ENCODE measurements around the gene PLG. TPM values are rescaled to one million over a fixed set of nuclear protein-coding genes. Genes with fewer than 3 reads are reported as not detected.
"Not testable (repeated sequence)": the region's sequence is repeated elsewhere in the genome, so short reads cannot be mapped to it uniquely, and the experiment has no call there.

PLG gene
- total RNA-seq, 1 donor from 2014 or later: not detected

DNA sequence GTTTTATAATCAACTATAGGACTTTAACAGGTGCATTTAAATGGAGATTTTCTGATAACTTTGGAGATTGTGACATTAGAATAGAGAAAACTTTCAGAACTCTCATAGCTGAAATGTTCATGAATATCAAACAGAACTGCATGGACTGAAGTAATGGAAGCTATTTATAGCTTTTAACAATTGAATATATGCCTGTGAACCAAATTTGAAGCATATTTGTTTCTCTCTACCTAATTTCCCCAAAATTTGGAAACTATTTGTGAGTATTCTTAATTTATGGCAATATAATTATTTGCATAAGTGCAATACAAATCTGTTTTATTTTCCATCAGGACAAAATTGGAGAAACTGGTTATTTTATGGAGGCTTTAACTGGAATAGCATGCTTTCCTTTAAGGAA is 96.6 kb downstream of the PLG start:
- H3K27ac ChIP-seq: no peak overlapping the region
- DNase-seq (ENCODE audit: extremely low spot score in 2 of 2): no peak
- no peaks in the 10 kb centered on the region for H3K27me3 ChIP-seq
- H3K4me1 ChIP-seq: no peaks in the 10 kb centered on the region
- TF ChIP-seq POLR2AphosphoS5 (IDR thresholded peaks at IDR 0.05; ENCODE audit: insufficient read depth in 1 of 2, low read depth in 1 of 2) (no peak), POLR2A (IDR thresholded peaks at IDR 0.05) (no peak)
- TF ChIP-seq, protein P1, sequence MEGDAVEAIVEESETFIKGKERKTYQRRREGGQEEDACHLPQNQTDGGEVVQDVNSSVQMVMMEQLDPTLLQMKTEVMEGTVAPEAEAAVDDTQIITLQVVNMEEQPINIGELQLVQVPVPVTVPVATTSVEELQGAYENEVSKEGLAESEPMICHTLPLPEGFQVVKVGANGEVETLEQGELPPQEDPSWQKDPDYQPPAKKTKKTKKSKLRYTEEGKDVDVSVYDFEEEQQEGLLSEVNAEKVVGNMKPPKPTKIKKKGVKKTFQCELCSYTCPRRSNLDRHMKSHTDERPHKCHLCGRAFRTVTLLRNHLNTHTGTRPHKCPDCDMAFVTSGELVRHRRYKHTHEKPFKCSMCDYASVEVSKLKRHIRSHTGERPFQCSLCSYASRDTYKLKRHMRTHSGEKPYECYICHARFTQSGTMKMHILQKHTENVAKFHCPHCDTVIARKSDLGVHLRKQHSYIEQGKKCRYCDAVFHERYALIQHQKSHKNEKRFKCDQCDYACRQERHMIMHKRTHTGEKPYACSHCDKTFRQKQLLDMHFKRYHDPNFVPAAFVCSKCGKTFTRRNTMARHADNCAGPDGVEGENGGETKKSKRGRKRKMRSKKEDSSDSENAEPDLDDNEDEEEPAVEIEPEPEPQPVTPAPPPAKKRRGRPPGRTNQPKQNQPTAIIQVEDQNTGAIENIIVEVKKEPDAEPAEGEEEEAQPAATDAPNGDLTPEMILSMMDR (IDR thresholded peaks at IDR 0.05): no peak
- no peak overlapping the region for H3K4me3 ChIP-seq
- intact Hi-C loops (cut with DNase I): no loop called here
- H3K36me3 ChIP-seq: no peaks in the 10 kb centered on the region
- no peaks in the 10 kb centered on the region for H3K9me3 ChIP-seq

DNA sequence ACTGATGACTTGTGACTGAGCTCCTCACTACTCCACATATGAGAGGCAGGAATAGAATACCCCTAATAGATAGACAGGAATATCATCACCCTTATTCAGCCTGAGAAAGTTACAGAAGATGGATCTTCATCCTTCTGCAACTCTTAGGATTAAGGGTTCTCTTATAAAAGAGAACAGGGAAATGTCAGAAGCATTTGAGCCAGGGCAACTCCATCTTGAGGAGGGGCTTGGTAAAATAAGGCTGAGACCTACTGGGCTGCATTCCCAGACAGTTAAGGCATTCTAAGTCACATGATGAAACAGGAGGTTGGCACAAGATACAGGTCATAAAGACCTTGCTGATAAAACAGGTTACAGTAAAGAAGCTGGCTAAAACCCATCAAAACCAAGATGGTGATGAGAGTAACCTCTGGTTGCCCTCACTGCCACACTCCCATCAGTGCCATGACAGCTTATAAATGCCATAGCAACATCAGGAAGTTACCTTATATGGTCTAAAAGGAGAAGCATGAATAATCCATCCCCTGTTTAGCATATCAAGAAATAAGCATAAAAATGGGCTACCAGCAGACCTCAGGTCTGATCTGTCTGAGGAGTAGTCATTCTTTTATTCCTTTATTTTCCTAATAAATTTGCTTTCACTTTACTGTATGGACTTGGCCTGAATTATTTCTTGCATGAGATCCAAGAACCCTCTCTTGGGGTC is 97.9 kb downstream of the PLG start:
- TF ChIP-seq POLR2A (IDR thresholded peaks at IDR 0.05) (no peak), POLR2AphosphoS5 (IDR thresholded peaks at IDR 0.05; ENCODE audit: insufficient read depth in 1 of 2, low read depth in 1 of 2) (no peak)
- no peaks in the 10 kb centered on the region for H3K4me1 ChIP-seq
- no peaks in the 10 kb centered on the region for H3K9me3 ChIP-seq
- no peak overlapping the region for H3K4me3 ChIP-seq
- H3K27ac ChIP-seq: no peak overlapping the region
- no peak for DNase-seq (ENCODE audit: extremely low spot score in 2 of 2)
- intact Hi-C loops (cut with DNase I): no loop called here
- no peaks in the 10 kb centered on the region for H3K36me3 ChIP-seq
- H3K27me3 ChIP-seq: no peaks in the 10 kb centered on the region

DNA sequence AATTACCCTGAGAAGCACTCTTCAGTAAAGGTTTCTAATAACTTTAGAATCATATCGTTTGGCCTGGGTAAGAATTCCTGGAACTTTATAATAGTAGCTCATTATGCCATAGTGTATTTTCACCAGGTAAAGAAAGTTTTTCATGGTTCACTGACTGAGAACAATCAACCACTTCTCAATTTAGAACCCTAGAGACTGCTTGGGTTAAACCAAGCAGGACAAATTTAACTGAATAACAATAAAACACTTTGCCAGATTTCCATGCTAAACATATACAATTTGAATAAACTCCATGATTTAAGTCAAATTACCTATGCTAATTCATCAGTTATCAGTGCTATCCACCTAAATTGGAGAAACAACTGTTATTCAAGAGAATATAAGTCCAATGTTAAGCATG is 99.4 kb downstream of the PLG start:
- H3K27me3 ChIP-seq: no peaks in the 10 kb centered on the region

DNA sequence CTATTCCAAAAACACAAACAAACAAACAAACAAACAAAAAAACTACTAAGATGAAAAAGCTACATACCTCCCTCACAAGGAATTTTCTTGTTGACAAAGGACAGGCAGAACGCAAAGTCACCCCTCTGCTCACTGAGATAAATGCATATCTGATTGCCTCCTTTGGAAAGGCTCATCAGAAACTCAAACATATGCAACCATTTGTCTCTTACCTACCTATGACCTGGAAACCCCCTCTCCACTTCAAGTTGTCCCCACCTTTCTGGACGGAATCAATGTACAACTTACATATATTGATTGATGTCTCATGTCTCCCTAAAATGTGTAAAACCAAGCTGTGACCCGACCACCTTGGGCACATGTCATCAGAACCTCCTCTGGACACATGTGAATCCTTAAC is 100.0 kb downstream of the PLG start:
- not testable (repeated sequence) for H3K36me3 ChIP-seq

More for the DNA sequence above, 99.4 kb downstream of the PLG start:
- Histone ChIP-seq H3K9me3 (no peaks in the 10 kb centered on the region), H3K4me1 (no peaks in the 10 kb centered on the region), H3K36me3 (no peaks in the 10 kb centered on the region), H3K4me3 (no peak overlapping the region), H3K27ac (no peak overlapping the region)
- intact Hi-C loops (cut with DNase I): no loop called here
- TF ChIP-seq POLR2A (IDR thresholded peaks at IDR 0.05) (no peak), POLR2AphosphoS5 (IDR thresholded peaks at IDR 0.05; ENCODE audit: insufficient read depth in 1 of 2, low read depth in 1 of 2) (no peak)
- TF ChIP-seq, protein P1 (IDR thresholded peaks at IDR 0.05): no peak
- DNase-seq (ENCODE audit: extremely low spot score in 2 of 2): no peak

More for the DNA sequence above, 100.0 kb downstream of the PLG start:
- H3K4me3 ChIP-seq; H3K27me3 ChIP-seq; intact Hi-C loops (cut with DNase I); H3K9me3 ChIP-seq; H3K27ac ChIP-seq; DNase-seq (ENCODE audit: extremely low spot score in 2 of 2); H3K4me1 ChIP-seq: not testable (repeated sequence)

Other genes starting within 250 kb of the PLG start
- gene LPA, start 38.0 kb upstream of the PLG start, total RNA-seq: 0.49 TPM